Neural progenitor cell (in vitro differentiated cells): Measurements from ENCODE around the gene LIMK2.
"Not testable (repeated sequence)": the region's sequence is repeated elsewhere in the genome, so short reads cannot be mapped to it uniquely, and the experiment has no call there.

Experiments used
- CTCF ChIP-seq: fragments of 200-600 bp; sonication (generic); IDR thresholded peaks from 2 replicates; pipeline ENCODE4 v1.5.1; 2017; ENCODE audit warnings: antibody characterized with exemption, mild to moderate bottlenecking
- EZH2 ChIP-seq: fragments of 200-600 bp; sonication (generic); IDR thresholded peaks from 2 replicates; pipeline ENCODE4 v1.6.1; 2017; ENCODE audit warnings: antibody characterized with exemption, mild to moderate bottlenecking, moderate library complexity
- EZH2phosphoT487 ChIP-seq: fragments of 200-600 bp; sonication (generic); IDR thresholded peaks from 2 replicates; pipeline ENCODE4 v1.6.1; 2017; ENCODE audit warnings: antibody characterized with exemption

- TF ChIP-seq CTCF, EZH2, EZH2phosphoT487: not testable (repeated sequence)
Measured at GRCh38 chr22:31204352-31204984, 7.6 kb upstream of the LIMK2 start.
